ENCODE results near the gene TMEM225B.

The TMEM225B gene

DNA sequence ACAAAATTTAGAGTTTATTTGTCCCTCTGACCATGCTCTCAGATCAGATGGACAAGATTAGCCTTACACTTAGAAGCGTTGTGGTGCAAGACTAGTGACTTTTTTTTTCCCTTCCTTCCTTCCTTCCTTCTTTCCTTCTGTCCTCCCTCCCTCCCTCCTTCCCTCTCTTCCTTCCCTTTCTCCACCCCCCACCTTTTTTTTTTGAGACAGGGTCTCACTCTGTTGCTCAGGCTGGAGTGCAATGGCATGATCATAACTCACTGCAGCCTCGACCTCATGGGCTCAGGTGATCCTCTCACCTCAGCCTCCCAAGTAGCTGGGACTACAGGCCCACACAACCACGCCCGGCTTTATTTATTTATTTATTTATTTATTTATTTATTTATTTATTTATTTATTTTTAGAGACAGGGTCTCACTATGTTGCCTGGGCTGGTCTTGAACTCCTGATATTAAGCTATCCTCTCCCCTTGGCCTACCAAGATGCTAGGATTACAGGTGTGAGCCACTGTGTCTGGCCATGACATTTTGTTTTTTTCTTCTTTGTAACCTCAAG is 17.2 kb upstream of the TMEM225B start (continued):
- TF ChIP-seq ZNF555 (tag by site-specific recombination; conservative IDR thresholded peaks at IDR 0.05) (peak; percentile 81), ZNF426 (tag by site-specific recombination; IDR thresholded peaks at IDR 0.05) (peak; percentile 91), ZNF560 (tag by site-specific recombination; IDR thresholded peaks at IDR 0.05; ENCODE audit: borderline replicate concordance) (peak; percentile 84), ZNF433 (tag by site-specific recombination; IDR thresholded peaks at IDR 0.05; ENCODE audit: low read depth) (peak; percentile 53; the same call in 1 of the 2 replicates), ZNF510 (tag by site-specific recombination; IDR thresholded peaks at IDR 0.05; ENCODE audit: insufficient replicate concordance) (peak; percentile 45), OVOL3 (tag by site-specific recombination; IDR thresholded peaks at IDR 0.05) (peak; percentile 40; the same call in 1 of the 2 replicates), ZNF623 (tag by site-specific recombination; IDR thresholded peaks at IDR 0.05) (peak; percentile 78), ZNF558 (tag by site-specific recombination; IDR thresholded peaks at IDR 0.05) (peak; percentile 83), ZNF791 (tag by site-specific recombination; IDR thresholded peaks at IDR 0.05) (peak; percentile 66; the same call in 1 of the 2 replicates), ZNF19 (tag by site-specific recombination; IDR thresholded peaks at IDR 0.05; ENCODE audit: low read depth) (peak; percentile 57; the same call in 1 of the 2 replicates), ZNF335 (tag by site-specific recombination; conservative IDR thresholded peaks at IDR 0.05) (peak; percentile 72), ZBTB21 (tag by site-specific recombination; IDR thresholded peaks at IDR 0.05) (peak; percentile 53; the same call in 1 of the 2 replicates), ZNF654 (tag by site-specific recombination; IDR thresholded peaks at IDR 0.05; ENCODE audit: low read depth) (peak; percentile 56), ZNF404 (tag by site-specific recombination; IDR thresholded peaks at IDR 0.05) (peak; percentile 81), ZNF223 (tag by site-specific recombination; IDR thresholded peaks at IDR 0.05) (peak; percentile 62; the same call in 1 of the 2 replicates), ZNF529 (tag by site-specific recombination; IDR thresholded peaks at IDR 0.05; ENCODE audit: insufficient replicate concordance) (peak; percentile 64), KLF7 (tag by site-specific recombination; IDR thresholded peaks at IDR 0.05; ENCODE audit: borderline replicate concordance) (0 out of 2 replicates have a peak, but pooled peaks have one; percentile 37), ZFP3 (tag by site-specific recombination; IDR thresholded peaks at IDR 0.05; ENCODE audit: low read depth) (peak; percentile 36; the same call in 1 of the 2 replicates), ZNF140 (tag by site-specific recombination; IDR thresholded peaks at IDR 0.05) (peak; percentile 81), ZFP37 (tag by site-specific recombination; IDR thresholded peaks at IDR 0.05) (0 out of 2 replicates have a peak, but pooled peaks have one; percentile 33), GFI1B (tag by site-specific recombination; IDR thresholded peaks at IDR 0.05) (0 out of 2 replicates have a peak, but pooled peaks have one; percentile 24), ZNF514 (tag by site-specific recombination; IDR thresholded peaks at IDR 0.05) (peak; percentile 38; the same call in 1 of the 2 replicates), ZNF366 (tag by site-specific recombination; conservative IDR thresholded peaks at IDR 0.05) (peak; percentile 92), ZBTB8A (tag by site-specific recombination; IDR thresholded peaks at IDR 0.05) (peak; percentile 73), ZNF394 (tag by site-specific recombination; IDR thresholded peaks at IDR 0.05; ENCODE audit: borderline replicate concordance) (peak; percentile 96), ZNF664 (tag by site-specific recombination; IDR thresholded peaks at IDR 0.05) (peak; percentile 71), ZNF202 (tag by site-specific recombination; IDR thresholded peaks at IDR 0.05; ENCODE audit: borderline replicate concordance) (peak; percentile 70; the same call in 1 of the 2 replicates)
- TF ChIP-seq, protein P1, sequence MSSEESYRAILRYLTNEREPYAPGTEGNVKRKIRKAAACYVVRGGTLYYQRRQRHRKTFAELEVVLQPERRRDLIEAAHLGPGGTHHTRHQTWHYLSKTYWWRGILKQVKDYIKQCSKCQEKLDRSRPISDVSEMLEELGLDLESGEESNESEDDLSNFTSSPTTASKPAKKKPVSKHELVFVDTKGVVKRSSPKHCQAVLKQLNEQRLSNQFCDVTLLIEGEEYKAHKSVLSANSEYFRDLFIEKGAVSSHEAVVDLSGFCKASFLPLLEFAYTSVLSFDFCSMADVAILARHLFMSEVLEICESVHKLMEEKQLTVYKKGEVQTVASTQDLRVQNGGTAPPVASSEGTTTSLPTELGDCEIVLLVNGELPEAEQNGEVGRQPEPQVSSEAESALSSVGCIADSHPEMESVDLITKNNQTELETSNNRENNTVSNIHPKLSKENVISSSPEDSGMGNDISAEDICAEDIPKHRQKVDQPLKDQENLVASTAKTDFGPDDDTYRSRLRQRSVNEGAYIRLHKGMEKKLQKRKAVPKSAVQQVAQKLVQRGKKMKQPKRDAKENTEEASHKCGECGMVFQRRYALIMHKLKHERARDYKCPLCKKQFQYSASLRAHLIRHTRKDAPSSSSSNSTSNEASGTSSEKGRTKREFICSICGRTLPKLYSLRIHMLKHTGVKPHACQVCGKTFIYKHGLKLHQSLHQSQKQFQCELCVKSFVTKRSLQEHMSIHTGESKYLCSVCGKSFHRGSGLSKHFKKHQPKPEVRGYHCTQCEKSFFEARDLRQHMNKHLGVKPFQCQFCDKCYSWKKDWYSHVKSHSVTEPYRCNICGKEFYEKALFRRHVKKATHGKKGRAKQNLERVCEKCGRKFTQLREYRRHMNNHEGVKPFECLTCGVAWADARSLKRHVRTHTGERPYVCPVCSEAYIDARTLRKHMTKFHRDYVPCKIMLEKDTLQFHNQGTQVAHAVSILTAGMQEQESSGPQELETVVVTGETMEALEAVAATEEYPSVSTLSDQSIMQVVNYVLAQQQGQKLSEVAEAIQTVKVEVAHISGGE (tag by site-specific recombination; conservative IDR thresholded peaks at IDR 0.05; ENCODE audit: low read depth): peak; percentile 78
- TF ChIP-seq, protein P2, sequence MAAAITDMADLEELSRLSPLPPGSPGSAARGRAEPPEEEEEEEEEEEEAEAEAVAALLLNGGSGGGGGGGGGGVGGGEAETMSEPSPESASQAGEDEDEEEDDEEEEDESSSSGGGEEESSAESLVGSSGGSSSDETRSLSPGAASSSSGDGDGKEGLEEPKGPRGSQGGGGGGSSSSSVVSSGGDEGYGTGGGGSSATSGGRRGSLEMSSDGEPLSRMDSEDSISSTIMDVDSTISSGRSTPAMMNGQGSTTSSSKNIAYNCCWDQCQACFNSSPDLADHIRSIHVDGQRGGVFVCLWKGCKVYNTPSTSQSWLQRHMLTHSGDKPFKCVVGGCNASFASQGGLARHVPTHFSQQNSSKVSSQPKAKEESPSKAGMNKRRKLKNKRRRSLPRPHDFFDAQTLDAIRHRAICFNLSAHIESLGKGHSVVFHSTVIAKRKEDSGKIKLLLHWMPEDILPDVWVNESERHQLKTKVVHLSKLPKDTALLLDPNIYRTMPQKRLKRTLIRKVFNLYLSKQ (tag by site-specific recombination; IDR thresholded peaks at IDR 0.05; ENCODE audit: borderline replicate concordance): peak; percentile 61; the same call in 1 of the 2 replicates

Data from HEK293 (cell line).